HT-29 (cell line): ENCODE measurements around the gene POFUT1. TPM values are rescaled to one million over a fixed set of nuclear protein-coding genes. Genes with fewer than 3 reads are reported as not detected.
A peak's percentile ranks its signal among the peaks of the same experiment; 100 is the strongest.

ENCODE experiments used
- DNase-seq: peaks from one replicate; pipeline ENCODE4 v3.0.0-alpha.2; 2015; ENCODE audit warnings: low spot score
- total RNA-seq: library from RNA; depleted of rRNA; stranded (reverse); fragments of >200 nt; shearing (Covaris generic); gene quantifications from 2 replicates; pipeline ENCODE4 v1.2.3, GENCODE V29; 2014

POFUT1 gene
- total RNA-seq, 1 experiment from 2014 or later: 56.1 TPM

DNA sequence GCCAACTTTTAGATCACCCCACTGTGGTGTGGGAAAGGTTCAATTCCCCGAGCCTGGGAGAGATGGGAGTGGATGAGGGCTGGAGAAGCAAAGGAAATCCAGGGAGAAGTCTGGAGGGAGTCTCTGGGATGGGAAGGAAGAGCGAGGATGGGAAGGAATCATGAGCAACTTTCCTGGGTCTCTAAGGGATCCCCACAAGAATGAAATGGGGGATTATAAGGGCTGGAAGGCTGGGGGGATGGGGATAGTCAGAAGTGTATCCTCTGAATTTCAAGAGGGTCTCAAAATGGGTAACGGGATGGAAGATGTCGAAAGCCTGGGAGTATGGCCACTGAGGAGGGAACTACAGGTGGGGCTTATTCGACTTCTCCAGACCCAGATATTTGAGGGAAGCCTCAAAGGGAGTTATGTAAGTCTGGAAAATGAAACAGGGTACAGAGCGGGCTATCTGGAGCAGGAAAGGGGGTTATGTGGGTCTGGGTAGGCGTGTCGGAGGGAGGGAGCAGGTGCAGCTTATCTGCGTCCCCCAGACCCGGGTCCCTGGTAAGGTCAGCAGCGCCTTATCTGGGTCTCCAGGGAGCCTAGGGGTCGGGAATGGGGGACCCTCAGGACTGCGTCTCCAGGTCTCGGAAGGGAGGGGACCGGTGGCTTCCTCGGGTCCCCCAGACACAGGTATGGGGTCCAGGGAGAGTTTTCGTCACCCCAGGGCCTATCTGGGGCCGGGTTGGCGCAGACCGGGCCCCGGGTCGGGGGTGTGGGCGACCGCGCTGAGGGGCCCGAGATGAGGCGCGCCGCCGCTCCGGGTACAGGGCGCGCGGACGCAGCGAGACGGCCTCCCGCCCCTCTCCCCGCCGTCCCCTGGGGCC, 687 bp upstream of the POFUT1 start:
- peak; percentile 33 for DNase-seq

DNA sequence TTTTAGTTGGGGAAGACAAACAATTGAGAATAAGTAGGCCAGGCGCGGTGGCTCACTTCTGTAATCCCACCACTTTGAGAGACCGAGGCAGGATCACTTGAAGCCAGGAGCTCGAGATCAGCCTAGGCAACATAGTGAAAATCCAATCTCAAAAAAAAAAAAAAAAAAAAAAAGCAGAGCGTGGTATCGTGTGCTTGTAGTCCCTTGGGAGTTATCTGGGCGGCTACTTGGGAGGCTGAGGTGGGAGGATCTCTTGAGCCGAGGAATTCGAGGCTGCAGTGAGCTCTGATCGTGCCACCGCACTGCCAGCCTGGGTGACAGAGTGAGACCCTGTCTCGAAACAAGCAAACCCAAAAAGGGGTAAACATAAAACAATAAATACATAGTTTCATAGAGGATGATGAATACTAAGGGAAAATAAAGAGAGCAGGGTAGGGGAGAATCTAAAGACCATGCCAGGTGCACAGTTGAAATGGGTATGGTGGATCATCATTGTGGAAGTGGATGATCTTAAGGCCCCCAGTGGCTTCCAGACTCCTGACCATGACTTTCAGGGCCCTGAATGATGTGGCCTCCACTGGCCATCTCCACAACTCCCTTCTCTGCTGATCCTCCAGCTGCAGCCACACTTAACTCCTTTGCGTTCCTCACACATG, 947 bp downstream of the POFUT1 start:
- DNase-seq: no peak

DNA sequence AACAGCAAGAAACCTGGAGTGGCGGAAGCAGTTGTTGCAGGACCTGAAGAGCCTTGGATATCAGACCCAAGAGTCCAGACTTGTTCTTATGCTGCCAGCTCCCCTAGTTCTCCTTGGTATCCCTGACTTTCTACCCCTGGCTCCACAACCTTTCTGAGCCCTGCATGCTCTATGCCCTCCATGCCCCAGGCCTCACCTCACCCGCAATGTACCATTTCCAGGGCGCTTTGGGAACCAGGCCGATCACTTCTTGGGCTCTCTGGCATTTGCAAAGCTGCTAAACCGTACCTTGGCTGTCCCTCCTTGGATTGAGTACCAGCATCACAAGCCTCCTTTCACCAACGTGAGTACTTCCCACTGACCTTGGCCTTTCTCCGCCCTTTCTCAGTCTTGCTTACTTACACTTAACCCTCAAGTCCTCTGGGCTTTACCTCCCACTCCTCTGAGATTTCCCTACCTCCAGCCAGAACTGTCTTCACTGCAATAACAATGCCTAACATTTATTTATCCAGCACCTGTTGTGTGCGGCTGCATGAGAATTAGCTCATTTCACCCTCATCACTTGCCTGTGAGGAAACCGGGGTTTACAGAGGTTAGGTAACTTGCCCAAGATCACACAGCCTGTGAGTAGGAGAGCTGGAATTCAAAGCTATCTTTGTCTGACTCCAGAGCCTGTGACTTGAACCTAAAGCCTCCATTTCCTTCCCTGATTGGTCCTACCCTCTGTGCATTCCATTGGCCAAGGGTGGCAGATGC, 2.3 kb downstream of the POFUT1 start:
- no peak for DNase-seq

DNA sequence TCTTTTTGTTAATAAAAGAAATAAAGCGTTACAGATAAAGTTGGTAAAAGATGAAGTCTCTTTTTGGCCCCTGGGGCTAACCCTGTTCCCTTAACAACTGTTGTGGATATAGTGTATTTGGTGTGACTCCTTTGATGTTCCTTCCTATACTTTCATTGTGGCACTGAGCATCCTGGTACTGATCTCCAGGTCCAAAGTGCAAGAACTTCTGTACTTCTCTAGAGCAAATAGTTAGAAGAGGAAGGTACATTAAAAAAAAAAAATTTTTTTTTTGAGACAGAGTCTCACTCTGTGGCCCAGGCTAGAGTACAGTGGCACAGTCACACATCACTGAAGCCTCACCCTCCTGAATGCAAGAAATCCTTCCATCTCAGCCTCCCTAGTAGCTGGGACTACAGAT, 6.2 kb downstream of the POFUT1 start:
- DNase-seq: no peak

DNA sequence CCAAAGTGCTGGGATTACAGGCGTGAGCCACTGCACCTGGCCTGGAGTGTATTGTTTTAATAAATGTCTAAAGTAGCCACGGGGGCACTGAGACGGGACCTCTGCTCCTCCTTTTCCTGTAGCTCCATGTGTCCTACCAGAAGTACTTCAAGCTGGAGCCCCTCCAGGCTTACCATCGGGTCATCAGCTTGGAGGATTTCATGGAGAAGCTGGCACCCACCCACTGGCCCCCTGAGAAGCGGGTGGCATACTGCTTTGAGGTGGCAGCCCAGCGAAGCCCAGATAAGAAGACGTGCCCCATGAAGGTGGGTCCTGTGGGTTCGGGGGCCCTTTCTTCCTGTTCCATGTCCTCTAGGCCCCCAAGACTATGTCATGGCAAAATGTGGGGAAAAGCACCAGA, 7.5 kb downstream of the POFUT1 start:
- no peak for DNase-seq

DNA sequence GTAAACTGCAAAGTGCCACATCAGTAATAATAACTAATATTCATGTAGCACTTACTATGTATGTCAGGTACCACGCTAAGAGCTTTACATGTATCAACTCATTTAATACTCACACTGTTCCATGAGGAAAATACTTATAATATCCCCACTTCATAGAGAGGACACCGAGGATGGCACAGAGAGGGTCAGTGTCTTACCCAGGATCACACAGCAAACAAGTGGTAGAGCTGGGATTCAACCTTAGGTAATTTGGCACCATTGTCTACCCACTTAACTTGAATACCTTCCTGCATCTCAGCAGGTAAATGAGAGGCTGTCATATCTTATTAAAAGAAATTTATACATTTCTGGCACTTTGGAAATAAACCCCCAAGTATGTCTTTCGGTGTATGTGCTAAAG, 8.0 kb downstream of the POFUT1 start:
- no peak for DNase-seq

DNA sequence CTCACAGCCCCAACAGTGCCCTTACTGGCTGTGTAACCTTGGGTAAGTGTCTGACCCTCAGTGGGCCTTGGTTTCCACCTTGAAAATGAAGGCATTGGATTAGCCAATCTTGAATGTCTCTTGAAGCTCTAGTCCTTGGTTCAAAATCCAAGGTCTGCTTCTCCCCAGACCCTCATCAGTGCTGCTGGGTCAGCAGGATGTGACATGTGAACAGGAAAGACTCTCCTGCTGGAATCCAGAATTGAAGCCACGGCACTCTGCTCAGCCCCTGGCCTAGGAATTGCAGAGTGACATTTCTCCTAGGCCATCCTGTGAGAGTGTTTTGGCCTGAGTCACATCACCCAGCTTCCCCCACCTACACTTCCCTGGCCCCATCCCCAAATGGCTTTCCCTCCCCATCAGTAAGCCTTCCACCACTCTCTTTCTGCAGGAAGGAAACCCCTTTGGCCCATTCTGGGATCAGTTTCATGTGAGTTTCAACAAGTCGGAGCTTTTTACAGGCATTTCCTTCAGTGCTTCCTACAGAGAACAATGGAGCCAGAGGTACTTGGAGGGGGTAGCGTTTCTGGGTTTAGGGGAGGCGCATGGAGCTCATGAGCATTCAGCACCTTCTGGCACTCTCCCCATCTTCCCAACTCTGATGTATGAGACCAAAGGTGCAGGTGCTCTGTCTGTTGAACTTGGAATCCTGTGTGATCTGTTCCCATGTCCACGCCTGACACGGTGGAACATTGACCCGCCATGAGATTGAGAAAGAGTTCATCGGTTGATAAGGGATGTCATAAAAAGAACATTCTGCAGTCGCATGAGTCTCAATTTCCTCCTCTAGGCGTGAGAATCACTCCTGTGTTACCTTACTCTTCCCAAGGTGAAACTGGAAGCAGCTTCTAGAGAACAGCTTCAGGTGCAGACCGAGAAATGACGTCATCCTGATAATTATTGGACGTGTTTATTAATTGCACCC, 8.8 kb downstream of the POFUT1 start:
- DNase-seq: no peak

DNA sequence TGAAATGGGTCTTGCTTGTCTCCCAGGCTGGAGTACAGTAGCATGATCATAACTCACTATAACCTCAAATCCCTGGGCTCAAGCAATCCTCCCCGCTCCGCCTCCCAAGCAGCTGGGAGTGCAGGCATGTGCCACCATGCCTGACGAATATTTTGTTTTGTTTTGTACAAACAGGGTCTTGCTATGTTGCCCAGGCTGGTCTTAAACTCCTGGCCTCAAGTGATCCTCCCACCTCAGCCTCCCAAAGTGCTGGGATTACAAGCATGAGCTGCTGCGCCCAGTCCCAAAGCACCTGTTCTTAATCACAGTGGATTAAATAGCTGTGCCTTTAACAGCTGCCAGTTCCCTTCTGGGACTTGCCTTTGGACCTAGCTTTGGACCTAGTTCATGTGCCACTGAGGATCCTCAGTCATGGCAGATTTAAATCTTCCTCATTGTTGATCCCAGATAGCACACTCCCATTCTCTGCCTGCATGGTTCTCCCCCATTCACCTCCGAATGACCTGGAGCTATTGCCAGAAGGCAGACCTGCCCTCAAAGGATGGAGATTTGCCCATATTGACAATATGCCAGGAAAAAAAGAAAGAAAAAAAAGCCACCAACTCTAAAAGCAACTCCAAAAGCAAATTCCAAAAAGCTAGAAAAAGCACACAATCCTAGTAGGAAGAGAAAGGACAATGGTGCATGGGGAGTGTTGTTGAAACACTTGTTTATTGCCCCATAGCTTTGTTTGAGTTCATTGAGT, 10.6 kb downstream of the POFUT1 start:
- DNase-seq: no peak

DNA sequence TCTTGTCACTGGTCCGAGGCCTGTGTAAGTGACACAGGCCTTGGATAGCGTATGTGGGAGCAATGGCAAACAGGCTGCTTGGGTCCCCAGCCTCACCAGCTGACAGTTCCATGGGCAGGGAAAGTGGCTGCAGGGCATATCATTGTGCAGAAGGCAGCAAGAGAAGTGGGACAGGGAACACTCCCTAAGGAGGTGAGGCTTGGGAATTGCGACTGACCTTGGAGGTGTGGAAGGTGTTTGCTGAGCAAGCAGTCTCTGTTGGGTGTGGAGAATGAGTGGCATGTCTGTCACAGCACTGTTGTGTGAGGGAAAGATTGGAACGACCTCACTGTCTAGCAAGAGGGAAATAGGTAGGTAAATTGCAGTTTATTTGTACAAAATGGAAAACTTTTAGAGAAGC, 16.8 kb downstream of the POFUT1 start:
- no peak for DNase-seq

DNA sequence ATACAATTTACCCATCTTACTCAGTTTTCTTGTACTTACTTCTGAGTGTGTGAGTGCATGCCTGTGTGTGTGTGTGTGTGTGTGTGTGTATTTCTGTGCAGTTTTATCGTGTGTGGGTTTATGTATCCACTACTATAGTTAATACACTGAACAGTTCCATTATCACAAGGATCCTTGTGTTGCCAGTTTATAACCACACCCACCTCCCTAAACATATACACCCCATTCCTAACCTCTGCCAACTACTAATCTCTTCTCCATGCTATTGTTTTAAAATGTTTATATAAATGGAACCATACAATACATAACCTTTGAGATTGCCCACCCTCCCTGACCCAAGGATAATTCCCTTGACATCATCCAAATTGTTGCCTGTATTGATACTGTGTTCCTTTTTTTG, 18.7 kb downstream of the POFUT1 start:
- DNase-seq: no peak

DNA sequence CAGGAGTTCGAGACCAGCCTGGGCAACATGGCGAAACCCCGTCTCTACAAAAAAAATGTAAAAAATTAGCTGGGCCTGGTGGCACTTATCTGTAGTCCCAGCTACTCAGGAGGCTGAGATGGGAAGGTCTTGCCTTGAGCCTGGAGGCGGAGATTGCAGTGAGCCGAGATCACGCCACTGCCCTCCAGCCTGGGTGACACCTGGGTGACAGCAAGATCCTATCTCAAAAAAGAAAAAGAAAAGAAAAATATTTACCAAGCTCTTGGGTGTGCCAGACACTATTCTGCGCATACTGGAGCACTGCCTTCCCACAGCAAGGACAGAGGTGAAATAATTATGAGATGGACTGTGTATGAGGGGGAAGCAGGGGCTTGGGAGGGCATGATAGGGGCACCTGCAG, 19.6 kb downstream of the POFUT1 start:
- DNase-seq: peak; percentile 79

DNA sequence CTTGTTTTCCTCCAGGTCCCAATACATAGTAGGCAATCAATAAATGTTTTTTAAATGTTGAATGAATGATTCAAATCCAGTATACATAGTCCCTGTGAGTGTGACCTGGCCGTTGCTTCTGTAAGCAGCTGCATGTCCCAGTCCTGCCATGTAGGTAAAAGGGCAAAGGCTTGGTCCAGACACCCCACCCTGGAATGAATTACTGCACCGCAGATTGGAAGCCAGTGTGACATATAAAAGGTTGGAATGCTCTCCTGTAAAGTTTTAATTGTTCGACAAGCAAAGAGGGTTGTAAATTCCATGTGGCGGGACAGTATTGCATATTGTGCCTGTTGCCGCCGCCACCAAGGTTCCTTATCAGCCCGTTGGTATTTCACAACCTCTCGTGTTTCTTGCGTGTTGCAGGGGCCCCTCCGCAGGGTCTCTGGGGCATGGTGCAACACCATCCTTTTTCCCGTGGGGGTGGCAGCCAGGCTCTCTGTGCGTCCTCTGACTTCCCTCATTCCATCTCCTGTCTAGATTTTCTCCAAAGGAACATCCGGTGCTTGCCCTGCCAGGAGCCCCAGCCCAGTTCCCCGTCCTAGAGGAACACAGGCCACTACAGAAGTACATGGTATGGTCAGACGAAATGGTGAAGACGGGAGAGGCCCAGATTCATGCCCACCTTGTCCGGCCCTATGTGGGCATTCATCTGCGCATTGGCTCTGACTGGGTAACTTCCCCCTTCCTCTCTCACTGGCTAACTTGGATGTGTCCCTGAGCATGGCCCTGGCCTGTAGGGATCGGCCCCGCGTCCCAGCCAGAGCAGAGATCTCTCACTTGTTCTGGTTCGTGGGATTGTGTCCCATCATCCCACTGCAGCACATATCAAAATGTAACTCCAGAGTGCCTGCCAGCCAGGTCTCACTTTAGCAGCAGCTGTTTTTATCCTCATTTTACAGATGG, 20.3 kb downstream of the POFUT1 start:
- DNase-seq: peak; percentile 97

DNA sequence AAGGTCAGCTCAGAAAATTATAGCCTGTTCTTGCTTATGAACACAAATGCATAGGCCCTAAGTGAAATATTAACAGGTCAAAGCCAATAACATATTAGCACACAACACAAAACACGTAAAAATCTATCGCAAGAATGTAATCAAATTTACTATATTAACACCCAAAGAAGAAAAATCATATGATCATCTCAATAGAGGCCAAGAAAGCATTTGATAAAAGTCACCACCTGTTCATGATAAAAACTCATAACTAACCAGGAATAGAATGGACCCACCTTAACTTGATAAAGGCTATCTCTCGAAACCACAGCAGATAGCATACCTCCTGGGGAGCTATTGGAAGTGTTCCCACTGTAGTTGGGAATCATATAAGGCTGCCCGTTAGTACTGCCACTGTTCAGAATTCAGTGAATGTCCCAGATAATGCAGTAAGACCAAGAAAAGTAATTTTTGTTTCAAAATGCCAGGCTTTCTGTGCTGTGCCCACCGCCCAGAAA, 21.6 kb downstream of the POFUT1 start:
- no peak for DNase-seq

DNA sequence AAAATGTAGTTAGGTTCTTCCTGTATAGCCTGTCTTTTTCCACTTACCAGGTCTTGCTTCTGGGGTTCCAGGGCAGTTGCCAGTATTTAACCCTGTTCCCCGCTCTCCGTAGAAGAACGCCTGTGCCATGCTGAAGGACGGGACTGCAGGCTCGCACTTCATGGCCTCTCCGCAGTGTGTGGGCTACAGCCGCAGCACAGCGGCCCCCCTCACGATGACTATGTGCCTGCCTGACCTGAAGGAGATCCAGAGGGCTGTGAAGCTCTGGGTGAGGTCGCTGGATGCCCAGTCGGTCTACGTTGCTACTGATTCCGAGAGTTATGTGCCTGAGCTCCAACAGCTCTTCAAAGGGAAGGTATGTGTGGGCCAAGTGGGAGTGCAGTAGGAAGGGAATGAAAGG, 23.0 kb downstream of the POFUT1 start:
- no peak for DNase-seq

DNA sequence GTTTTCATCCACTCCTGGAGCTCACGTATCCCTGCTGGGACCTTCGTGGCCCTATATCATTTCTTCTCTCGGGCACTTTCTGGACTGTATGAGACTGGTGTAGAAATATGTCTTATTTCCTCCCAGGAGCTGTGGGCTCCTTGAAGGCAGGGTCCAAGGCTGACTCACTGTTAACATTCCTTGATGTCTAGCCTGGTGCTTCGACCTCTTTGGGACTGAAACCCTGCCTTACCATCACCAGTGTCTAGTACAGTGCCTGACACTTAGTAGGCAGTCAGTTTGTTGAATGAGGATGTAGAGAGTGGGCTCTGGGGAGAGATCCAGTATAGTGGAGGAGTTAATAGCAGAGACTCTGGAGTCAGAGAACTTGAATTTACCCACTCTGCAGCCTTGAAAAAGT, 23.6 kb downstream of the POFUT1 start:
- no peak for DNase-seq

DNA sequence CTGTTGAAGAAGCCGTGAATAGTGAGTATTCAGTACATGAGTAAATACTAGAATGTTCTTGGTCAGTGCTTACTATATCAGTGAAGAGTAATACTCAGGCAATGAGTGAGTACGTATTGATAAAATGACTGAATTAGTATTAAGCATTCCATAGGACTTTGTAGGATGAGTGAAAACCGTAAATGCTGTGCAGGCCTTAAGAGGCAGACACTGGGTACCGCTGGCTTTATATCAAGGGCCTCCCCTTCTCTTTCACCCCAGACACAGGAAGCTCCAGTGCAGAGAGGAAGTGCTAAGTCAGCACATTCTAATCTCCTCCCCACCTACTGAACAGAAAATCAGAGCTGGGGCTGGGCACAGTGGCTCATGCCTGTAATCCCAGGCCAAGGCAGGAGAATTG, 24.2 kb downstream of the POFUT1 start:
- no peak for DNase-seq

DNA sequence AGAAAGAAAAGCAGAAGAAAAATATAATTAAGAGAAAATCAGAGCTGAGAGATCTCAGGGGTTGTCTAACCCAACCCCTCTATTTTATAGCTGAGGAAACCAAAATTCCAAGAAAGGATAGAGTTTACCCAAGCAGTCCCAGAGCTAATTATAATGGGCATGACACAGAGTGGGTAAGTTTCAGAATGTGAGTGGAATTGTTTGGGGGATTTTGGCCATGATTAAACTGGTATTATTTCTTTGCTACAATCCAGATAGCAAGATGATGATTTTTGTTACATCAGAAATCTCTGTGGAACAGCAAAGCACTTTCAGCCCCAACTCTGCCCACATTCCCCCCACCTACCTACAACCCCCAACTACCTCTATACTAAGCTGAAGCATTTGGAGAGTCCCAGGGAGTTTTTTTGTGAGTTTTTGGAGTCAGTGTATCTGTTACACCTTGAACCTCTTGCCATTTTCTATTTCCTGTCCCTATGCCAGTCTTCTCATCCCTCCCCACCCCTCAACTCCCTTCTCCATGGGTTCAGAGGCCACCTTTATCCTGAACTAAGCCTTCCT, 24.7 kb downstream of the POFUT1 start:
- DNase-seq: no peak

DNA sequence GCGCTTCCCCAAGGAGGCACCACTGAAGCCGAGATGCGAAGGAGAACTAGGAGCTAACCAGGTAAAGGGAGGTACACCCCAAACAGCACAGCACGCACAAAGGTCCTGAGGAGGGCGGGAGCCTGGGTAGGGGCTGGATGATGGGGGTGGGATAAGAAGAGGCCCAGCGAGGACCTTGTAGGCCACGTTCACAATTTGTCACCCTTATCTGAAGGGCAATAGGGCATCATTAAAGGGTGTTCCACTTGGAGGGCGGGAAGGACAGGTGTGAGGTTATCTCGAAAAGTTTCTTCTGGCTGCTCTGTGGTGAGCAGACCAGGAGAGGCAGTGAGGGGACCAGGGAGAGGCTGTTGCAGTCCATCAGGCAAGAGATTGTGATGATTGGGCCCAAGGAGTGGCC, 25.6 kb downstream of the POFUT1 start:
- no peak for DNase-seq
